K562 (cell line): Measurements from ENCODE around the gene E2F2. TPM values are rescaled to one million over a fixed set of nuclear protein-coding genes. Genes with fewer than 3 reads are reported as not detected.

Source experiments
- NR1H2 ChIP-seq: sonication (generic); formaldehyde crosslinking; IDR thresholded peaks from 2 replicates; pipeline ENCODE4 v1.4.0; 2020; ENCODE audit warnings: mild to moderate bottlenecking, missing genetic modification reagents
- RB1 ChIP-seq: fragments of 450-650 bp; IDR thresholded peaks from 2 replicates; pipeline ENCODE4 v1.6.1; 2017; ENCODE audit warnings: low read depth, mild to moderate bottlenecking
- SREBF2 ChIP-seq: sonication (generic); formaldehyde crosslinking; IDR thresholded peaks from 2 replicates; pipeline ENCODE4 v1.4.0; 2020; ENCODE audit warnings: mild to moderate bottlenecking, missing genetic modification reagents
- ZNF239 ChIP-seq: fragments of 250-450 bp; sonication (Bioruptor Pico); IDR thresholded peaks from 2 replicates; pipeline ENCODE4 v1.4.0; 2020; ENCODE audit warnings: mild to moderate bottlenecking
- ZNF655 ChIP-seq: fragments of 250-450 bp; sonication (Bioruptor Pico); IDR thresholded peaks from 2 replicates; pipeline ENCODE4 v1.5.0; 2021
- polyA plus RNA-seq, 8 experiments: library from polyadenylated mRNA; depleted of rRNA in 4 of 8; stranded (reverse) in 5 of 8; unstranded in 3 of 8; fragments of >200 nt; fragmentation: Nextera tagmentation in 2 of 8; fragmentation: Illumina TruSeq in 1 of 8; extraction: Ambion mirVana in 2 of 8; extraction: Trizol in 1 of 8; gene quantifications; 2 replicates each; pipeline versions ENCODE4 v1.2.1 to v1.2.3, GENCODE V29; 2011 to 2014; ENCODE audit warnings: inconsistent platforms in 1 of 8, missing spikeins in 1 of 8
- total RNA-seq, 7 experiments: library from RNA; depleted of rRNA in 6 of 7; stranded (reverse); fragments of >200 nt in 6 of 7; fragmentation: Illumina TruSeq in 2 of 7; extraction: Trizol in 2 of 7; gene quantifications; 2 replicates each; pipeline versions ENCODE4 v1.2.1 to v1.2.3, GENCODE V29; 2011 to 2021; ENCODE audit warnings: low replicate concordance in 1 of 7
- TF ChIP-seq, protein P1 (sequence below): IDR thresholded peaks from 3 replicates; pipeline ENCODE4 v1.6.1; 2011; ENCODE audit warnings: borderline replicate concordance, mild to moderate bottlenecking; ENCODE audit not compliant: insufficient read length, insufficient read depth
- TF ChIP-seq, protein P2 (sequence below): fragments of 250-450 bp; sonication (Bioruptor Pico); IDR thresholded peaks from 2 replicates; pipeline ENCODE4 v1.4.0; 2020
- TF ChIP-seq, protein P3 (sequence below): sonication (generic); formaldehyde crosslinking; IDR thresholded peaks from 2 replicates; pipeline ENCODE4 v1.8.0; 2022; ENCODE audit warnings: missing genetic modification reagents, mild to moderate bottlenecking, borderline replicate concordance
- TF ChIP-seq, protein P4 (sequence below), 2 experiments: fragments of 450-650 bp; formaldehyde crosslinking in 1 of 2; IDR thresholded peaks; 2 replicates each; pipeline versions ENCODE4 v1.4.0 to v1.6.1; 2014 to 2020; ENCODE audit warnings: mild to moderate bottlenecking in 2 of 2, borderline replicate concordance in 1 of 2, low read depth in 1 of 2
- TF ChIP-seq, protein P5 (sequence below): sonication (generic); formaldehyde crosslinking; IDR thresholded peaks from 2 replicates; pipeline ENCODE4 v1.8.0; 2022; ENCODE audit warnings: mild to moderate bottlenecking, missing genetic modification reagents

E2F2 gene
- total and polyA plus RNA-seq, 9 of the 15 experiments (the other 6 are each of a cell fraction or from before 2014, with no cell fraction given), result 3.1 to 25.3 (median 11.4) TPM

DNA sequence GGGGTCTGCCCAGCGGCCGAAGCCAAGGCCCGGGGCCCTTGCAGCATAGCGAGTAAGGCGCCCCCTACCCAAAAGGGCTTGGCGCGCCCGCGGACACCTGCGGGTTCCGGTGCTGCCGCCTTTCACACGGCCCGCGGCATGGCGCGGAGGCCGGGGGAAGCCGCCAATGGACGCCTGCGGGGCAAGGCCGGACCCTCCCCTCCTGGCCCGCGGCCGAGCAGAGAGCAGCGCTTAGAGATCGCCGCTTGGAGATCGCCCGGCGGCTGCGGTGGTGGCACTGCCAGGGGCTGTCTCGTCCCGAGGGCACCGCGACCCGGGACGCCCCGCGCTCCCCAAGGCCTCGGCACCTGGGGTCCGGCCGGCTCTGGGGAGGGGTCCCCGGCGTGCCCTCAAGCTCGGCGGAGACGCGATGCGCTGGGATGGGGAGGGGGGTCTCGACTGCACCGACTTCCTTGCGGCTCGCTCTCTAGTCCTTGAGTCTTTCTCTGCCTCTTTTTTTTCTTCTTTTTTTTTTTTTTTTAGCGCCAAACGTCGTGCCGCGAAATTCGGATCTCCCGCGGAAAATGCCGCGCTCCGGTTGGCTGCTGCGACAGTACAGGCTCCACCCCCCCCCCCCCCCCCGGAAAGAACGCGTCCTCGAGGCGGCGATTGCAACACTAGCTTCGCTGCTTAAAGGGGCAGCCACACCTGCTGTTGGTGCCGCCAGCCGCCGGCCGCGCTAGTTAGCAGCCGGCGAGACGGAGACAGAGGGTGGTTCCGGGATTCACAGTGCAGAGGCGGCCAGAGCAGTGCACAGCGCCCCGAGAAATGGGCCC, at the start of gene E2F2 (continued):
- TF ChIP-seq, protein P1, sequence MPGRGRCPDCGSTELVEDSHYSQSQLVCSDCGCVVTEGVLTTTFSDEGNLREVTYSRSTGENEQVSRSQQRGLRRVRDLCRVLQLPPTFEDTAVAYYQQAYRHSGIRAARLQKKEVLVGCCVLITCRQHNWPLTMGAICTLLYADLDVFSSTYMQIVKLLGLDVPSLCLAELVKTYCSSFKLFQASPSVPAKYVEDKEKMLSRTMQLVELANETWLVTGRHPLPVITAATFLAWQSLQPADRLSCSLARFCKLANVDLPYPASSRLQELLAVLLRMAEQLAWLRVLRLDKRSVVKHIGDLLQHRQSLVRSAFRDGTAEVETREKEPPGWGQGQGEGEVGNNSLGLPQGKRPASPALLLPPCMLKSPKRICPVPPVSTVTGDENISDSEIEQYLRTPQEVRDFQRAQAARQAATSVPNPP, result no peak
- TF ChIP-seq, protein P2, sequence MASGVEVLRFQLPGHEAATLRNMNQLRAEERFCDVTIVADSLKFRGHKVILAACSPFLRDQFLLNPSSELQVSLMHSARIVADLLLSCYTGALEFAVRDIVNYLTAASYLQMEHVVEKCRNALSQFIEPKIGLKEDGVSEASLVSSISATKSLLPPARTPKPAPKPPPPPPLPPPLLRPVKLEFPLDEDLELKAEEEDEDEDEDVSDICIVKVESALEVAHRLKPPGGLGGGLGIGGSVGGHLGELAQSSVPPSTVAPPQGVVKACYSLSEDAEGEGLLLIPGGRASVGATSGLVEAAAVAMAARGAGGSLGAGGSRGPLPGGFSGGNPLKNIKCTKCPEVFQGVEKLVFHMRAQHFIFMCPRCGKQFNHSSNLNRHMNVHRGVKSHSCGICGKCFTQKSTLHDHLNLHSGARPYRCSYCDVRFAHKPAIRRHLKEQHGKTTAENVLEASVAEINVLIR (CRISPR knock-in tag), result no peak
- TF ChIP-seq SREBF2 (0 out of 2 replicates have a peak, but pooled peaks have one; percentile 82), NR1H2 (CRISPR knock-in tag) (peak; percentile 89; the same call in 1 of the 2 replicates), RB1 (peak; percentile 65), ZNF239 (CRISPR knock-in tag) (no peak), ZNF655 (CRISPR knock-in tag) (no peak)
- TF ChIP-seq, protein P3, sequence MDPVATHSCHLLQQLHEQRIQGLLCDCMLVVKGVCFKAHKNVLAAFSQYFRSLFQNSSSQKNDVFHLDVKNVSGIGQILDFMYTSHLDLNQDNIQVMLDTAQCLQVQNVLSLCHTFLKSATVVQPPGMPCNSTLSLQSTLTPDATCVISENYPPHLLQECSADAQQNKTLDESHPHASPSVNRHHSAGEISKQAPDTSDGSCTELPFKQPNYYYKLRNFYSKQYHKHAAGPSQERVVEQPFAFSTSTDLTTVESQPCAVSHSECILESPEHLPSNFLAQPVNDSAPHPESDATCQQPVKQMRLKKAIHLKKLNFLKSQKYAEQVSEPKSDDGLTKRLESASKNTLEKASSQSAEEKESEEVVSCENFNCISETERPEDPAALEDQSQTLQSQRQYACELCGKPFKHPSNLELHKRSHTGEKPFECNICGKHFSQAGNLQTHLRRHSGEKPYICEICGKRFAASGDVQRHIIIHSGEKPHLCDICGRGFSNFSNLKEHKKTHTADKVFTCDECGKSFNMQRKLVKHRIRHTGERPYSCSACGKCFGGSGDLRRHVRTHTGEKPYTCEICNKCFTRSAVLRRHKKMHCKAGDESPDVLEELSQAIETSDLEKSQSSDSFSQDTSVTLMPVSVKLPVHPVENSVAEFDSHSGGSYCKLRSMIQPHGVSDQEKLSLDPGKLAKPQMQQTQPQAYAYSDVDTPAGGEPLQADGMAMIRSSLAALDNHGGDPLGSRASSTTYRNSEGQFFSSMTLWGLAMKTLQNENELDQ (CRISPR knock-in tag), result no peak
- TF ChIP-seq, protein P4, sequence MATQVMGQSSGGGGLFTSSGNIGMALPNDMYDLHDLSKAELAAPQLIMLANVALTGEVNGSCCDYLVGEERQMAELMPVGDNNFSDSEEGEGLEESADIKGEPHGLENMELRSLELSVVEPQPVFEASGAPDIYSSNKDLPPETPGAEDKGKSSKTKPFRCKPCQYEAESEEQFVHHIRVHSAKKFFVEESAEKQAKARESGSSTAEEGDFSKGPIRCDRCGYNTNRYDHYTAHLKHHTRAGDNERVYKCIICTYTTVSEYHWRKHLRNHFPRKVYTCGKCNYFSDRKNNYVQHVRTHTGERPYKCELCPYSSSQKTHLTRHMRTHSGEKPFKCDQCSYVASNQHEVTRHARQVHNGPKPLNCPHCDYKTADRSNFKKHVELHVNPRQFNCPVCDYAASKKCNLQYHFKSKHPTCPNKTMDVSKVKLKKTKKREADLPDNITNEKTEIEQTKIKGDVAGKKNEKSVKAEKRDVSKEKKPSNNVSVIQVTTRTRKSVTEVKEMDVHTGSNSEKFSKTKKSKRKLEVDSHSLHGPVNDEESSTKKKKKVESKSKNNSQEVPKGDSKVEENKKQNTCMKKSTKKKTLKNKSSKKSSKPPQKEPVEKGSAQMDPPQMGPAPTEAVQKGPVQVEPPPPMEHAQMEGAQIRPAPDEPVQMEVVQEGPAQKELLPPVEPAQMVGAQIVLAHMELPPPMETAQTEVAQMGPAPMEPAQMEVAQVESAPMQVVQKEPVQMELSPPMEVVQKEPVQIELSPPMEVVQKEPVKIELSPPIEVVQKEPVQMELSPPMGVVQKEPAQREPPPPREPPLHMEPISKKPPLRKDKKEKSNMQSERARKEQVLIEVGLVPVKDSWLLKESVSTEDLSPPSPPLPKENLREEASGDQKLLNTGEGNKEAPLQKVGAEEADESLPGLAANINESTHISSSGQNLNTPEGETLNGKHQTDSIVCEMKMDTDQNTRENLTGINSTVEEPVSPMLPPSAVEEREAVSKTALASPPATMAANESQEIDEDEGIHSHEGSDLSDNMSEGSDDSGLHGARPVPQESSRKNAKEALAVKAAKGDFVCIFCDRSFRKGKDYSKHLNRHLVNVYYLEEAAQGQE (IDR thresholded peaks at IDR 0.05; ENCODE audit: borderline replicate concordance), result no peak
- TF ChIP-seq, protein P4 (CRISPR knock-in tag; IDR thresholded peaks at IDR 0.05; ENCODE audit: low read depth), result 0 out of 2 replicates have a peak, but pooled peaks have one; percentile 29
- TF ChIP-seq, protein P5, sequence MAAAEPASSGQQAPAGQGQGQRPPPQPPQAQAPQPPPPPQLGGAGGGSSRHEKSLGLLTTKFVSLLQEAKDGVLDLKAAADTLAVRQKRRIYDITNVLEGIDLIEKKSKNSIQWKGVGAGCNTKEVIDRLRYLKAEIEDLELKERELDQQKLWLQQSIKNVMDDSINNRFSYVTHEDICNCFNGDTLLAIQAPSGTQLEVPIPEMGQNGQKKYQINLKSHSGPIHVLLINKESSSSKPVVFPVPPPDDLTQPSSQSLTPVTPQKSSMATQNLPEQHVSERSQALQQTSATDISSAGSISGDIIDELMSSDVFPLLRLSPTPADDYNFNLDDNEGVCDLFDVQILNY (CRISPR knock-in tag), result peak; percentile 25; the same call in 1 of the 2 replicates
